Measurements from ENCODE around the gene RAB7A. TPM values are rescaled to one million over a fixed set of nuclear protein-coding genes. Genes with fewer than 3 reads are reported as not detected.

Gene RAB7A
- total and polyA plus RNA-seq, 2 donors (not counting 1 experiment from before 2014, with no cell fraction given) = 62.7 to 138 TPM

DNA sequence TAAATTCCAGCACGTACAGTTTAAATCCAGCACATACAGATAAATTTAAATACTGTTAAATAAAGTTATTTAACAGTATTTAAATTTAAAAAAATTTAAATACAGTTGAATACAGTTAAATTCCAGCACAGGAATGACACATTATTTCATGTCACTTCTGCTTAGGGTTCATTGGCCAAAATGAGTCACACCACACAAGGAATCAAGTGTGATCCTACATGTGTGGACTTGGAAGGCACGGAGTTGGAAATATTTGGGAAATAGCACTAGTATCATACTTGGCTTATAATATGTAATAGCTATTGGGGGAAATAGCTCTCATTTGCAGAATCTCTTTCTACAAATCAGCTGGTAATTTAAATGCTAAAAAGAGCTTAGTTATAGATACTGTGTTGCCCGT, 10.6 kb downstream of the RAB7A start:
- H3K27me3 Mint-ChIP-seq = no peaks in the 10 kb centered on the region
- Histone ChIP-seq H3K4me1 (ENCODE audit: control insufficient read depth in 2 of 2, insufficient read depth in 2 of 2, low read length in 2 of 2) (peaks cover 24 to 27% of the 10 kb centered on the region in 2 donors), H3K79me2 (ENCODE audit: control insufficient read depth, insufficient read depth, low read length) (peaks cover 98% of the 10 kb centered on the region), H2AFZ (ENCODE audit: insufficient read depth, low read depth, low read length, poor library complexity, severe bottlenecking) (no peak overlapping the region), H3K9ac (ENCODE audit: low read length) (no peak overlapping the region), H3K27me3 (replicated peaks in 1 of 4; ENCODE audit: control extremely low read depth in 1 of 4, control insufficient read depth in 3 of 4, insufficient read depth in 4 of 4, low read length in 3 of 4) (no peaks in the 10 kb centered on the region), H3K4me3 (ENCODE audit: control extremely low read depth in 1 of 5, extremely low read depth in 1 of 5, insufficient read depth in 1 of 5, low read depth in 2 of 5, low read length in 4 of 5) (no peak overlapping the region), H3K36me3 (replicated peaks in 1 of 2; ENCODE audit: control extremely low read depth in 1 of 2, control insufficient read depth in 1 of 2, extremely low read depth in 1 of 2, insufficient read depth in 2 of 2, low read length in 1 of 2) (peaks cover 0 to 18% of the 10 kb centered on the region in 2 experiments), H3K27ac (ENCODE audit: low read length in 2 of 2) (no peak overlapping the region), H4K20me1 (ENCODE audit: control insufficient read depth, insufficient read depth, low read length, poor library complexity, severe bottlenecking) (peaks cover 85% of the 10 kb centered on the region), H3K4me2 (replicated peaks; ENCODE audit: low read depth, low read length, poor library complexity, severe bottlenecking) (no peak overlapping the region), H3K9me3 (ENCODE audit: control extremely low read depth in 1 of 3, control insufficient read depth in 2 of 3, insufficient read depth in 1 of 3, low read length in 2 of 3) (no peaks in the 10 kb centered on the region)
- WGBS (ENCODE audit: insufficient coverage) = no CpG with 5 or more reads among the region's 3 CpGs
- TF ChIP-seq, protein P1, sequence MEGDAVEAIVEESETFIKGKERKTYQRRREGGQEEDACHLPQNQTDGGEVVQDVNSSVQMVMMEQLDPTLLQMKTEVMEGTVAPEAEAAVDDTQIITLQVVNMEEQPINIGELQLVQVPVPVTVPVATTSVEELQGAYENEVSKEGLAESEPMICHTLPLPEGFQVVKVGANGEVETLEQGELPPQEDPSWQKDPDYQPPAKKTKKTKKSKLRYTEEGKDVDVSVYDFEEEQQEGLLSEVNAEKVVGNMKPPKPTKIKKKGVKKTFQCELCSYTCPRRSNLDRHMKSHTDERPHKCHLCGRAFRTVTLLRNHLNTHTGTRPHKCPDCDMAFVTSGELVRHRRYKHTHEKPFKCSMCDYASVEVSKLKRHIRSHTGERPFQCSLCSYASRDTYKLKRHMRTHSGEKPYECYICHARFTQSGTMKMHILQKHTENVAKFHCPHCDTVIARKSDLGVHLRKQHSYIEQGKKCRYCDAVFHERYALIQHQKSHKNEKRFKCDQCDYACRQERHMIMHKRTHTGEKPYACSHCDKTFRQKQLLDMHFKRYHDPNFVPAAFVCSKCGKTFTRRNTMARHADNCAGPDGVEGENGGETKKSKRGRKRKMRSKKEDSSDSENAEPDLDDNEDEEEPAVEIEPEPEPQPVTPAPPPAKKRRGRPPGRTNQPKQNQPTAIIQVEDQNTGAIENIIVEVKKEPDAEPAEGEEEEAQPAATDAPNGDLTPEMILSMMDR (IDR thresholded peaks at IDR 0.05) = no peak
- no peak for TF ChIP-seq EZH2 (IDR thresholded peaks at IDR 0.05; ENCODE audit: borderline replicate concordance, insufficient read depth, low read depth, low read length, poor library complexity, severe bottlenecking)
- intact Hi-C loops (cut with micrococcal nuclease) = no loop called here
- no peak for DNase-seq
- H3K9me3 Mint-ChIP-seq (ENCODE audit: insufficient read depth) = no peaks in the 10 kb centered on the region
- CTCF ChIA-PET = interaction anchor here (1.1 to 1.3 kb wide), 2 partner anchors 47 to 56 kb away, joined by 3 read pairs; no protein-coding TSS in a partner anchor
- POLR2A ChIA-PET = interaction anchor here (0.7 kb wide), 2 partner anchors 142 to 966 kb away, joined by 4 to 5 read pairs; no protein-coding TSS in a partner anchor
- H3K4me3 Mint-ChIP-seq = no peak overlapping the region
- H3K27ac Mint-ChIP-seq = no peak overlapping the region
- H3K4me1 Mint-ChIP-seq = peaks cover 46% of the 10 kb centered on the region
- ATAC-seq (ENCODE audit: low read depth) = no peak

DNA sequence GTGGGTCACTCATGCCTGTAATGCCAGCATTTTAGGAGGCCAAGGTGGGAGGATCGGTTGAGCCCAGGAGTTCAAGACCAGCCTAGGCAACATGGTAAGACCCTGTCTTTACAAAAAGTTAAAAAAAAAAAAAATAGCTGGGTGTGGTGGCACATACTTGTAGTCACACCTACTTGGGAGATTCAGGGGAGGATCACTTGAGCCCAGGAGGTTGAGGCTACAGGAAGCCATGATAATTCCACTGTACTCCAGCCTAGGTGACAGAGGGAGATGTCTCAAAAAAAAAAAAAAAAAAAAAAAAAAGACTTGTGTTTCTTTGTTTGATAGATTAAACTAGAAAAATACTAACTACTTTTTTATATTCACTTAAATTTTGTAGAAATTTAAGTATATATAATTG, 14.6 kb downstream of the RAB7A start:
- intact Hi-C loops (cut with micrococcal nuclease) = no loop called here
- Histone ChIP-seq H2AFZ (ENCODE audit: insufficient read depth, low read depth, low read length, poor library complexity, severe bottlenecking) (no peak overlapping the region), H3K9ac (ENCODE audit: low read length) (no peak overlapping the region), H3K27me3 (replicated peaks in 1 of 4; ENCODE audit: control extremely low read depth in 1 of 4, control insufficient read depth in 3 of 4, insufficient read depth in 4 of 4, low read length in 3 of 4) (no peaks in the 10 kb centered on the region), H3K4me3 (ENCODE audit: control extremely low read depth in 1 of 5, extremely low read depth in 1 of 5, insufficient read depth in 1 of 5, low read depth in 2 of 5, low read length in 4 of 5) (no peak overlapping the region), H3K4me1 (ENCODE audit: control insufficient read depth in 2 of 2, insufficient read depth in 2 of 2, low read length in 2 of 2) (no peaks in the 10 kb centered on the region), H3K9me3 (ENCODE audit: control extremely low read depth in 1 of 3, control insufficient read depth in 2 of 3, insufficient read depth in 1 of 3, low read length in 2 of 3) (peaks cover 0 to 30% (median 3%) of the 10 kb centered on the region in 3 donors), H3K4me2 (replicated peaks; ENCODE audit: low read depth, low read length, poor library complexity, severe bottlenecking) (no peak overlapping the region), H3K36me3 (replicated peaks in 1 of 2; ENCODE audit: control extremely low read depth in 1 of 2, control insufficient read depth in 1 of 2, extremely low read depth in 1 of 2, insufficient read depth in 2 of 2, low read length in 1 of 2) (peaks cover 0 to 33% of the 10 kb centered on the region in 2 experiments), H3K27ac (ENCODE audit: low read length in 2 of 2) (no peak overlapping the region), H3K79me2 (ENCODE audit: control insufficient read depth, insufficient read depth, low read length) (peaks cover 98% of the 10 kb centered on the region), H4K20me1 (ENCODE audit: control insufficient read depth, insufficient read depth, low read length, poor library complexity, severe bottlenecking) (peaks cover 84% of the 10 kb centered on the region)
- DNase-seq (no peak), ATAC-seq (ENCODE audit: low read depth) (no peak)
- Mint-ChIP-seq H3K27ac (no peak overlapping the region), H3K4me1 (peaks cover 21% of the 10 kb centered on the region), H3K27me3 (no peaks in the 10 kb centered on the region), H3K4me3 (no peak overlapping the region), H3K9me3 (ENCODE audit: insufficient read depth) (peaks cover 2% of the 10 kb centered on the region)
- ChIA-PET CTCF (no interaction called here), POLR2A (no interaction called here)
- no CpG with 5 or more reads among the region's 1 CpG for WGBS (ENCODE audit: insufficient coverage)
- TF ChIP-seq EZH2 (IDR thresholded peaks at IDR 0.05; ENCODE audit: borderline replicate concordance, insufficient read depth, low read depth, low read length, poor library complexity, severe bottlenecking) = no peak
- TF ChIP-seq, protein P1 (IDR thresholded peaks at IDR 0.05) = no peak

Measured in B cell (primary cell).